NCI-H146 (cell line): Measurements from ENCODE around the gene TCTN1.
A peak's percentile ranks its signal among the peaks of the same experiment; 100 is the strongest.
"Not testable (repeated sequence)": the region's sequence is repeated elsewhere in the genome, so short reads cannot be mapped to it uniquely, and the experiment has no call there.

ENCODE experiments used
- DNase-seq: peaks from one replicate; lab custom pipeline; 2025; lab: John Stamatoyannopoulos, UW

Gene TCTN1

GRCh38 chr12:110585231-110585799 is 28.6 kb upstream of the TCTN1 start:
- no peak for DNase-seq

GRCh38 chr12:110587102-110587501 is 26.8 kb upstream of the TCTN1 start:
- DNase-seq = not testable (repeated sequence)

GRCh38 chr12:110590059-110590458 is 23.9 kb upstream of the TCTN1 start:
- DNase-seq = no peak

GRCh38 chr12:110590806-110591326 is 23.1 kb upstream of the TCTN1 start:
- DNase-seq = no peak

GRCh38 chr12:110591451-110592051 is 22.4 kb upstream of the TCTN1 start:
- peak; percentile 11 for DNase-seq

- no peak for DNase-seq
Measured at GRCh38 chr12:110592078-110592477, 21.9 kb upstream of the TCTN1 start.

GRCh38 chr12:110592919-110593318 is 21.0 kb upstream of the TCTN1 start:
- not testable (repeated sequence) for DNase-seq

GRCh38 chr12:110597885-110598284 is 16.0 kb upstream of the TCTN1 start:
- no peak for DNase-seq

- DNase-seq = no peak
Measured at GRCh38 chr12:110599334-110599733, 14.6 kb upstream of the TCTN1 start.

- DNase-seq = no peak
Measured at GRCh38 chr12:110600254-110600653, 13.7 kb upstream of the TCTN1 start.

- DNase-seq = peak; percentile 48
Measured at GRCh38 chr12:110602085-110602814, 11.7 kb upstream of the TCTN1 start.

- no peak for DNase-seq
Measured at GRCh38 chr12:110606253-110606611, 7.7 kb upstream of the TCTN1 start.

GRCh38 chr12:110613071-110613770 is 708 bp upstream of the TCTN1 start:
- DNase-seq = no peak

- DNase-seq = no peak
Measured at GRCh38 chr12:110615171-110615570, 1.2 kb downstream of the TCTN1 start.

GRCh38 chr12:110616471-110617115 is 2.7 kb downstream of the TCTN1 start:
- no peak for DNase-seq

- no peak for DNase-seq
Measured at GRCh38 chr12:110619534-110619953, 5.6 kb downstream of the TCTN1 start.

GRCh38 chr12:110622582-110622981 is 8.7 kb downstream of the TCTN1 start:
- no peak for DNase-seq

- DNase-seq = no peak
Measured at GRCh38 chr12:110627500-110628195, 13.7 kb downstream of the TCTN1 start.

GRCh38 chr12:110635055-110635454 is 21.1 kb downstream of the TCTN1 start:
- DNase-seq = no peak

- no peak for DNase-seq
Measured at GRCh38 chr12:110636516-110636915, 22.6 kb downstream of the TCTN1 start.

GRCh38 chr12:110637869-110638441 is 24.0 kb downstream of the TCTN1 start:
- no peak for DNase-seq
